ENCODE measurements around the gene PRM3.

GRCh38 chr16:11295672-11296071 is 22.2 kb upstream of the PRM3 start:
- no peak for TF ChIP-seq CTCF (IDR thresholded peaks at IDR 0.05)
- TF ChIP-seq EZH2 (IDR thresholded peaks at IDR 0.05), result no peak
- TF ChIP-seq EZH2phosphoT487 (IDR thresholded peaks at IDR 0.05), result no peak
